Natural killer cell treated with Interleukin-12 subunit alpha and Interleukin-12 subunit beta and Interleukin-15 and Interleukin-18, amount 100 ng/mL, for 72 hours (primary cell): ENCODE measurements around the gene SCN5A. TPM values are rescaled to one million over a fixed set of nuclear protein-coding genes. Genes with fewer than 3 reads are reported as not detected.
A peak's percentile ranks its signal among the peaks of the same experiment; 100 is the strongest.
"Not testable (repeated sequence)": the region's sequence is repeated elsewhere in the genome, so short reads cannot be mapped to it uniquely, and the experiment has no call there.

Experiments used
- ATAC-seq, 2 donors: fragments of 150-1000 bp; cut with Tn5 transposase in 1 of 2; sonication (Bioruptor Pico), chemical (Tn5 transposase) in 1 of 2; 2 replicates each; pipeline ENCODE4 v1.10.0; 2021
- DNase-seq: peaks from one replicate; pipeline ENCODE4 v3.0.0; 2022; ENCODE audit warnings: low spot score
- H3K27ac Mint-ChIP-seq, 2 donors: 1 replicate in 1 of 2; 2 replicates in 1 of 2; pipeline ENCODE4 v1.8.0; 2022; ENCODE audit warnings: mixed read lengths in 2 of 2, mild to moderate bottlenecking in 1 of 2, moderate library complexity in 1 of 2
- H3K27me3 Mint-ChIP-seq, 2 donors: 1 replicate in 1 of 2; 2 replicates in 1 of 2; pipeline ENCODE4 v1.8.0; 2022; ENCODE audit warnings: mixed read lengths in 2 of 2
- H3K36me3 Mint-ChIP-seq: one replicate; pipeline ENCODE4 v1.8.0; 2022; ENCODE audit warnings: mixed read lengths
- H3K4me1 Mint-ChIP-seq, 2 donors: 1 replicate in 1 of 2; 2 replicates in 1 of 2; pipeline ENCODE4 v1.8.0; 2022; ENCODE audit warnings: low read depth in 2 of 2, mixed read lengths in 2 of 2, mild to moderate bottlenecking in 1 of 2
- H3K4me3 Mint-ChIP-seq: one replicate; pipeline ENCODE4 v1.8.0; 2022; ENCODE audit warnings: mixed read lengths
- H3K9me3 Mint-ChIP-seq: 2 replicates; pipeline ENCODE4 v1.8.0; 2022; ENCODE audit warnings: mixed read lengths
- total RNA-seq, 2 donors: library from RNA; stranded (reverse); gene quantifications; one replicate each; pipeline ENCODE4 v1.2.3, GENCODE V29; 2022

SCN5A gene
- total RNA-seq, 2 donors from 2014 or later, result 0.14 TPM; not detected in 1

- no peak for ATAC-seq
- Mint-ChIP-seq H3K4me3 (no peak overlapping the region), H3K36me3 (no peaks in the 10 kb centered on the region), H3K4me1 (no peaks in the 10 kb centered on the region), H3K9me3 (no peaks in the 10 kb centered on the region), H3K27ac (no peak overlapping the region), H3K27me3 (peaks cover 0 to 3% of the 10 kb centered on the region in 2 donors)
- no peak for DNase-seq
Measured at GRCh38 chr3:38567498-38567897, 82.0 kb downstream of the SCN5A start.

DNA sequence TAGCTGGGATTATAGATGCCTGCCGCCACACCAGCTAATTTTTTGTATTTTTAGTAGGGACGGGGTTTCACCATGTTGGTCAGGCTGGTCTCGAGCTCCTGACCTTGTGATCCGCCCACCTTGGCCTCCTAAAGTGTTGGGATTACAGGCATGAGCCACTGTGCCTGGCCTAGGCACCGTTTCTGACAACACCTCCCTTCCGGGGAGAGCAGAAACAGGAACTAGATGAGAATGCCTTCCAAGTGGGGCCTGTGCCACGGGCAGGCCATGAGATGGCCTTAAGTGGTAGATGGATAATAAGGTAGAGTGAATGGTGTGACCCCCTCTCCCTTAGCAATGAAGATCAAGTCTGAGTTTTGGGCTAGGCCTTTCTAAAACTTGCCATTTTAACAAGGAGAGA is 82.7 kb downstream of the SCN5A start:
- H3K4me1 Mint-ChIP-seq, H3K36me3 Mint-ChIP-seq, ATAC-seq, DNase-seq, H3K9me3 Mint-ChIP-seq, H3K27me3 Mint-ChIP-seq, H3K27ac Mint-ChIP-seq, H3K4me3 Mint-ChIP-seq: not testable (repeated sequence)

DNA sequence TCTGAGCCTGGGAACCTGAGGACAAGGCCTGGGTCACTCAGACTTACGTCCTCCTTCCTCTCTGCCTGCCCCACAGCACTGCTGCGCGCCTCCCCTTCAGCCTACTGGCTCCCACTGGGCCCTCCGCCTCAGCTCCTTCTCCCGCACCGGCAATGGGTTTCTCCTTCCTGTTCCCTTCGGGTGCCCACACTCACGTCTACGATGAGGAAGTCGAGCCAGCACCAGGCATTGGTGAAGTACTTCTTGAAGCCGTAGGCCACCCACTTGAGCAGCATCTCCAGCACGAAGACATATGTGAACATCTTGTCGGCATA is 83.3 kb downstream of the SCN5A start:
- Mint-ChIP-seq H3K27me3 (peaks cover 0 to 5% of the 10 kb centered on the region in 2 donors), H3K36me3 (no peaks in the 10 kb centered on the region), H3K9me3 (no peaks in the 10 kb centered on the region), H3K4me3 (no peak overlapping the region), H3K4me1 (no peaks in the 10 kb centered on the region), H3K27ac (no peak overlapping the region)
- DNase-seq, result no peak
- peak in 1 of 2 donors; percentile 8 for ATAC-seq

DNA sequence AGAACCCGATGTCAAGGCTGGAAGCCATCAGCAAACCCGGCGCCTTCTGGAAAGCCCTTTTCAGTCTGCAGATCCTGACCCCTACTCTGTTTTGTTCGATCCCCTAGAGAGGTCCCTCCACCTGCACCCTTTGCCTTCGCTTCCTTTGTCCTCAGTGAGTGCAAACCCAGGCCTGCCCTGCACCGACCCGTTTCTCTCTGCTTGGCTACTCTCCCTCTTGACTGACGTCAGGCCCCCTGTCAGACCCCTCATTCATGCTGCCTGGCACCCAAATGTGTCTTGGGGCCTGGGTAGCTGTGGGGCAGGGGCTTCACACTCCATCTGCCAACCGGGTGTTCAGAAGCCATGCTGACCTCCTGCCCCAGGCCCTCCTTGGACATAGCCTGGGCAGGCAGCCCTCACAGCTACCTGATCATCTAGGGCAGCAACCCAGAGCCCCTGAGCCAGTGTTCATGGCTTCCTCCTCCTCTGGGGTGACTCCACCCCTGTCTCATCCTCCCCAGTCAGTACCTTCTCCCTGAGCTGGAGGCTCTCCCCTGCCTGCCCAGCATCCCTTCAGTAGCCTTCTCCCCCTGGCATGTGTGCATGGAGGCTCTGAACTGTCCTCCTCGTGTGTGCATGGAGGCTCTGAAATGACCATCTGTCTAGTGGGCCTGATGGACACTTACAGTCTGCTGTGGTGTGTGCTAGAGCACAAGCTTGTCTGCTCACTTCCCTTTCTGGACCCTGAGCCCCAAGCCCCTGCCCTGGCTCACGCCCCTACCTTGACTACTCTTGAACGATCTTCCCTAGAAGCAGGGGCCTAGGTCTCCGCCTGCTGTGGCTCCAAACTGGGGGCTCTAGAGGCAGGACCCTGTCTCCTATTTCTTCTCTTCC is 83.9 kb downstream of the SCN5A start:
- H3K9me3 Mint-ChIP-seq, result no peaks in the 10 kb centered on the region
- H3K27me3 Mint-ChIP-seq, result peaks cover 0 to 2% of the 10 kb centered on the region in 2 donors
- H3K27ac Mint-ChIP-seq, result no peak overlapping the region
- ATAC-seq (peak; percentile 17 to 28), DNase-seq (no peak)
- H3K36me3 Mint-ChIP-seq, result no peaks in the 10 kb centered on the region
- H3K4me1 Mint-ChIP-seq, result no peaks in the 10 kb centered on the region
- H3K4me3 Mint-ChIP-seq, result no peak overlapping the region

GRCh38 chr3:38564631-38565338 is 84.7 kb downstream of the SCN5A start:
- no peak overlapping the region for H3K27ac Mint-ChIP-seq
- no peaks in the 10 kb centered on the region for H3K9me3 Mint-ChIP-seq
- H3K27me3 Mint-ChIP-seq, result peaks cover 0 to 2% of the 10 kb centered on the region in 2 donors
- ATAC-seq (peak in 1 of 2 donors; percentile 41), DNase-seq (no peak)
- H3K36me3 Mint-ChIP-seq, result no peaks in the 10 kb centered on the region
- H3K4me1 Mint-ChIP-seq, result no peaks in the 10 kb centered on the region
- no peak overlapping the region for H3K4me3 Mint-ChIP-seq

DNA sequence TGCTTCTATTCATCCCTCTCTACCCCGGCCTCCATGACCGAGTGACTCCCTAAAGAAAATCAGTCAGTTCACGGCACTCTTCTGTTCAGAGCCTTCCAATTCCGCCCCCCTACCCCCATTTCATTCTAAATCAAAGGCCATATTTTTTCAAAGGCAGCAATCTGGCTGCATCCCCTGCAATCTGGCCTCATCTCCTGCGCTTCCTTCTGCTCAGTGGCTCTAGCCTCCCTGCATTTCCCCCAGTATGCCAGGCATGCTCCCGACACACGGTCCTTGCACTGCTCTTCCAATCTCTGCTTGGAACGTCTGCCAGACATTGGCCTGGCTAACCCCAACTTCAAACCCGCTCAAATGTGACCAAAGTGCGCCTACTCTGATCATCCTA is 85.6 kb downstream of the SCN5A start:
- no peak overlapping the region for H3K27ac Mint-ChIP-seq
- no peaks in the 10 kb centered on the region for H3K36me3 Mint-ChIP-seq
- H3K9me3 Mint-ChIP-seq, result no peaks in the 10 kb centered on the region
- no peak for DNase-seq
- H3K4me1 Mint-ChIP-seq, result no peaks in the 10 kb centered on the region
- H3K4me3 Mint-ChIP-seq, result no peak overlapping the region
- peaks cover 0 to 2% of the 10 kb centered on the region in 2 donors for H3K27me3 Mint-ChIP-seq
- ATAC-seq, result no peak

GRCh38 chr3:38563070-38563885 is 86.2 kb downstream of the SCN5A start:
- peaks cover 0 to 2% of the 10 kb centered on the region in 2 donors for H3K27me3 Mint-ChIP-seq
- H3K36me3 Mint-ChIP-seq, result no peaks in the 10 kb centered on the region
- ATAC-seq (no peak), DNase-seq (no peak)
- H3K4me3 Mint-ChIP-seq, result no peak overlapping the region
- no peak overlapping the region for H3K27ac Mint-ChIP-seq
- no peaks in the 10 kb centered on the region for H3K9me3 Mint-ChIP-seq
- H3K4me1 Mint-ChIP-seq, result no peaks in the 10 kb centered on the region

DNA sequence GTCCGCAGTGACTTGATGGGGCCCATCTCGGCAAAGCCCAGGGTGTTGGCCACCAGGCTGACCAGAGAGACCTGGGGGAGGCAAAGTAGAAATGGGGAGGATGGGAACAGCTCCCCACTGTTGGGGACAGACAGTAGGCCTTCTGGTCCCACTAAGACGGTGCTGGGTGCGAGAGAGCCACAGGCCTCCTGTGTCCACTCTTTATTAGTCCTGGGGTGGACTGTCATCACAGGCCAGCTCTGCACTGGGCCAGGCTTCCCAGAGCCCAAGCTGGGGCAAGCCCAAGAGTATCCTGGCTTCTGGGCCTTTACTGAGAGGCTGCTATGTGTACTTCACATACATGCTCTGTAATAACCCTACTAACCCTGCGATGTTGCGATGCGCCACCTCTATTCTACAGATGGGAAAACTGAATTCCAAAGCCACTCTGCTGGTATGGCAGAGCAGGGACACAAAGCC is 87.0 kb downstream of the SCN5A start:
- DNase-seq, result no peak
- H3K27ac Mint-ChIP-seq, result no peak overlapping the region
- H3K9me3 Mint-ChIP-seq, result no peaks in the 10 kb centered on the region
- ATAC-seq, result no peak
- no peaks in the 10 kb centered on the region for H3K36me3 Mint-ChIP-seq
- H3K27me3 Mint-ChIP-seq, result peaks cover 0 to 2% of the 10 kb centered on the region in 2 donors
- H3K4me3 Mint-ChIP-seq, result no peak overlapping the region
- no peaks in the 10 kb centered on the region for H3K4me1 Mint-ChIP-seq

DNA sequence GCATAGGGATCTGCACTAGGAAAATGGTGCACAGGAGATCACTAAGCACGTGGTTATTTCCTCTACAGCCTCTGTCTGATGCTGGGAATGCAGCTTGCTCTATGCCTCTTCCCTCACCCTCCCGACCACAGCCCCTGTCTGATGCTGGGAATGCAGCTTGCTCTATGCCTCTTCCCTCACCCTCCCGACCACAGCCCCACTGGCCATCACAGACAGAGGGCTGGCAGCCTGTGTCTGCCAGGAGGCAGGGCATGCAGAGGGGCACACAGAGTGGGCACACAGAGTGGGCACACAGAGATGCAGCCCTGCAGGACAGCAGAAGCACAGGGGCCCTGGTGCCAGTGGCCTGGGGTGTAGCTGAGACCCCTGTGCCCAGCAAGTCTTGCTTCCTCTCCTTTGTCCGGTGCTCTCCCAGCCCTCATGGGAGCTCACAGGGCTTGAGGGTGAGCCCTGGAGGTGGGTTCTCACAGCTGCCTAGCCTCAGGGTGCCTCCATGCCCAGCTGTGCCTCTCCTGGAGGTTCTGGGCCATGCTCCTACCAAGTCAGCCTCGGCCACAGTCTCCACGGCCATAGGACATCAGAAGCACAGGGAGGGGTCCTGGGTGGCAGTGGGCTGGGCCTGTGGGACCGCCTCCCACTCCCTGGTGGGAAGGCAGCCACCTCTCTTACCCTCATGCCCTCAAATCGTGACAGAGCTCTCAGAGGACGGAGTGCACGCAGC is 87.6 kb downstream of the SCN5A start:
- Mint-ChIP-seq H3K27ac (no peak overlapping the region), H3K4me3 (no peak overlapping the region), H3K9me3 (no peaks in the 10 kb centered on the region), H3K27me3 (peaks cover 0 to 2% of the 10 kb centered on the region in 2 donors), H3K36me3 (no peaks in the 10 kb centered on the region), H3K4me1 (no peaks in the 10 kb centered on the region)
- ATAC-seq, result no peak
- DNase-seq, result no peak

DNA sequence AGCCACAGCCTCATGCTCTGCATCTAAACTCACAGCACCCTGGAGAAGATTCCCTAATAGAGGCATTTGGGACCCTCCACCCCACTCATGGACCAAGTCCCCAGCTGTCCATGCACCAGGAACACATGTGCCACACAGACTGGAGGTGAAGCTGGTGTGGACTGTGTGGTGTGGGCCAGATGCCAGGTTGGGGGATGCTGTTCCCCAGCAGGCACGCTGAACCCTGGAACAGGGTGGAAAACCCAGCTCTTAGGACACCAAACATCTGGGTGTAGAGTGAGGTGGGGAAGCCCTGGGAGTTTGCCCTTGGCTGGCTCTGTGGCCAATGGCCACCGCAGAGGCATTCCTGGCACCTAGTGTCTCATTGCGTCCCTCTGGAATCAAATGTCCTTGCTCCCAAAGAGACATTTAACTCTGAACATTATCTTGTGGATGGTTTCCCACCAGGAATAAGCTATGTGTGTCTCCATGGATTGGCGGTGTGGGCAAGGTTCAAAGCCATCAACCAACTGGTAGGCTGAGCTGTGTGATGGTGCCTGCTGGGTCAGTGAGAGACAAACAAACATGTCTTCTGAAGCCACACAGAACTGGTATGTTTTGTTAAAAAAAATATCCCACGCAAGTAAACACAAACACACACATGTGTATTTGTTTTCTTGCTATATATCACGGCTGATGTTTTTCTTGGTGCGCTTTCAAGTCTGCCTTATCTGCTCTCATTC is 88.3 kb downstream of the SCN5A start:
- no peaks in the 10 kb centered on the region for H3K4me1 Mint-ChIP-seq
- no peak overlapping the region for H3K4me3 Mint-ChIP-seq
- ATAC-seq (no peak), DNase-seq (no peak)
- peaks cover 0 to 2% of the 10 kb centered on the region in 2 donors for H3K27me3 Mint-ChIP-seq
- H3K27ac Mint-ChIP-seq, result no peak overlapping the region
- H3K9me3 Mint-ChIP-seq, result no peaks in the 10 kb centered on the region
- H3K36me3 Mint-ChIP-seq, result no peaks in the 10 kb centered on the region

DNA sequence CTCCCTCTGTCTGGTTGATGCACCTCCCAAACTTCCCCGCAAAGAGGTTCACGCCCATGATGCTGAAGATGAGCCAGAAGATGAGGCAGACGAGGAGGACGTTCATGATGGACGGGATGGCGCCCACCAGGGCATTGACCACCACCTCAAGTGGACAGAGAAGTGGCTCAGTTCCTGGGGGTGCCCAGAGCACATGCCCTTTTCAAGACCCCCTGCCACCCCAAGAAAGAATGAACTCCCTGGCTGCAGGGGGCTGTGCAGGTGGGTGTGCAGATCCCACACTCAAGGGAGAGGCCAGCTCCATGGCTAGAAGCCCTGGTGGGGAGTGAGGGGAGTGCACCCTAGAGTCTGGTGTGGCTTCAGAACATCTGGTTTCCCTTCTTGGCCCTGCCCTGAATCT is 89.2 kb downstream of the SCN5A start:
- H3K4me3 Mint-ChIP-seq, result no peak overlapping the region
- H3K36me3 Mint-ChIP-seq, result no peaks in the 10 kb centered on the region
- peaks cover 0 to 5% of the 10 kb centered on the region in 2 donors for H3K27me3 Mint-ChIP-seq
- no peak for DNase-seq
- H3K9me3 Mint-ChIP-seq, result no peaks in the 10 kb centered on the region
- no peak overlapping the region for H3K27ac Mint-ChIP-seq
- no peaks in the 10 kb centered on the region for H3K4me1 Mint-ChIP-seq
- ATAC-seq, result no peak

- no peaks in the 10 kb centered on the region for H3K4me1 Mint-ChIP-seq
- no peaks in the 10 kb centered on the region for H3K9me3 Mint-ChIP-seq
- peaks cover 0 to 5% of the 10 kb centered on the region in 2 donors for H3K27me3 Mint-ChIP-seq
- no peaks in the 10 kb centered on the region for H3K36me3 Mint-ChIP-seq
- DNase-seq (no peak), ATAC-seq (no peak)
- no peak overlapping the region for H3K4me3 Mint-ChIP-seq
- no peak overlapping the region for H3K27ac Mint-ChIP-seq
Measured at GRCh38 chr3:38558864-38559263, 90.6 kb downstream of the SCN5A start.
